CD4-positive, alpha-beta T cell treated with Interleukin-4 for 1 hour (primary cell): Measurements from ENCODE around the gene UMODL1.
"Not testable (repeated sequence)": the region's sequence is repeated elsewhere in the genome, so short reads cannot be mapped to it uniquely, and the experiment has no call there.

Experiments used
- DNase-seq, 2 donors: peaks; one replicate each; pipeline ENCODE4 v3.0.0-alpha.2; 2020 to 2022

The UMODL1 gene

DNA sequence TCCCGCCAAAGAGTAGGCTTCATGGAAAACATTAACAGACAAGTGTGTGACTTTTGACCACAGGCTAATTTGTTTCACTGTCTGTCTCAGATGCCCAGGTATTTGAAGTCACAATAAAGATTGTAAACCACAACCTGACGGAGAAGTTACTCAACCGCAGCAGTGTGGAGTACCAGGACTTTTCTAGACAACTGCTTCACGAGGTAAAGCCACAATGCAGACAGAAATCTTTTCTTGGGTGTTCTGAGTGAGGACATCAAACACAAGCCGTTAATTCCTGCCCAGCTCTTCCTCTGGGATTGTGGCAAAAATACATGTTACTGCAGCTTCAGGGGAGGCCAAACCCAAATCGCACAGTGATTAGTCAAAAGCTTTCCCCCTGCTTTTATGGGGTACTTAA is 31.0 kb downstream of the UMODL1 start:
- DNase-seq: no peak

DNA sequence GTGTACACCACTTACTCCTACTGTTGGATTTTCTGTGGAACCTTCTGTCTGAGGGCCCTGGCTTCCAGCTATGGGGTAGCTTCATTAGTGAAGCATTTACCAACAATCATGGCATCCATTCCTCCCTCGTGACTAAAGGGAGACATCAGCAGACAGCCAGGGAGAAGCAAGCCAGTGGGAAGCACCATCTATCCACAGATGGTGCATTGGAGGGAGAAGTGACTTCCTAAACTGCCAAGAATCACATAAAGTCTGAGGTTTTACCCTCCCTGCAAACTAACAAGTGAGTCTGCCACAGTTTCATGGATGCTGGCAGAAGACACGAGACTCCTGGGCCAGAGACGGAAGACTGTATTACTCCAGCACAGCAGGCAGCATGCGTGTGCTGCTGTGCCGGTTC is 31.4 kb downstream of the UMODL1 start:
- no peak for DNase-seq

DNA sequence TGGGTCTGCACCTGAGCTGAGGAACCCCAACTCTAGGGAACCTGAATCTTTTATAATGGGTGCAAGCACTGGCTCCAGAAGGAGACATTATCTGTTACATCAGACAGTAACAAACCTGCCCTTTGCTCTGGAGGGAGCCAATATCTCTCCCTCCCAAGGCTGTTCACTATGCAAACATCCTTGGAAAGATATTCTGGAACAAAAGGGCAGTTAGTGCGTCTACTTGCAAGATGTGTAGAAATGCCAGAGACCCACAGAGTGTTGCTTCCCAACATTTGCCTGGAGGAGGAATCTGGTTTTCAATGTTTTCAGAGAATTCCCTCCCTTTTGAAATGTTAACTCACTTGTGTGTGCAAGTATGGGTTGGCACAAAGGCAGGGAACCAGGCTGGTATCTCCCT is 31.9 kb downstream of the UMODL1 start:
- no peak for DNase-seq

DNA sequence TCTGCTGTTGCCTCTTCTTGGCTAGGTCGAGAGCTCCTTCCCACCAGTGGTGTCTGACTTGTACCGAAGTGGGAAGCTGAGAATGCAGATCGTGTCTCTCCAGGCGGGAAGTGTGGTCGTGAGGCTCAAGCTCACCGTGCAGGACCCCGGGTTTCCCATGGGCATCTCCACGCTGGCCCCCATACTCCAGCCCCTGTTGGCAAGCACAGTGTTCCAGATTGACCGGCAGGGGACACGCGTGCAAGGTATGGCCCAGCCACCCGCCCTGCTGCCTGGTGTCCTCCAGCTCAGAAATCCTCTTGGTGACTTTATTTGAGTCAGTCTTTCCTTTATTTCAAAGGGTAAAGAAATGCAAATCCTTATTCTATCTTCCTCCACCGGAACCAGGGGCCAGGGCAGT is 32.7 kb downstream of the UMODL1 start:
- DNase-seq: no peak

DNA sequence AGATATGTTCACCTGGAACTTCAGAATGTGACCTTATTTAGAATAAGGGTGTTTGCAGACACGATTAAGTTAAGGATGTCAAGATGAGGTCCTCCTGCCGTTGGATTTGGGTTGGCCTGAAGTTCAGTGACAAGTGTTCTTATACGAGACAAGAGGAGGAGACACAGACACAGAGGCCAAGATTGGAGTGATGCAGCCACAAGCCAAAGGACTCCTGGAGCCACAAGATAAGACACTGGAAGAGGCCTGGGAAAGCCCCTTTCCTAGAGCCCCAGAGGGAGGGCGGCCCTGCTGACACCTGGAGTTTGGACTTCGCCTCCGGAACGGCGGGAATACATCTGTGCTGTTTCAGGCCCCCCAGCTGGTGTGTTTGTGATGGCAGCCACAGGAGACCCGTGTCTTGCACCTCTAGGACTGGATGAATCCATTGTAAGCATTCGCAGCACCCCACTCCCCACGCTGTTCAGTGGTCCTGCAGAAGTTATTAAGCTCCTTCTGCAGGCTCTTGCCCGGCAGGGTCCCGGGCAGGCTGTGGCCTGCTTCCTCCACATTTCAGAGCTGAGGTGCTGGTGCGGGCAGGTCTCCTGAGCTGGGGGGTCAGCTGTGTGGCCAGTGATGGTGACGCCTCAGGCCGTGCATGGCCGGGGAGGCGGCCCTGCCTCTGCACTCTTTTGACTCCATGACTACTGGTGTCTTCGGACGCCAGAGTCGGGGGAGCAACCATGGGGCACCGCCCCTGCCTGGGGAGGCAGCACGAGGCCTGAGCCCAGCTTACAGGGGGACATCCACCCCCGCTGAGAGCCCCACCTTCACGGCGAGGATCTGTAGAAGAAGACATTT is 34.6 kb downstream of the UMODL1 start:
- DNase-seq: no peak

DNA sequence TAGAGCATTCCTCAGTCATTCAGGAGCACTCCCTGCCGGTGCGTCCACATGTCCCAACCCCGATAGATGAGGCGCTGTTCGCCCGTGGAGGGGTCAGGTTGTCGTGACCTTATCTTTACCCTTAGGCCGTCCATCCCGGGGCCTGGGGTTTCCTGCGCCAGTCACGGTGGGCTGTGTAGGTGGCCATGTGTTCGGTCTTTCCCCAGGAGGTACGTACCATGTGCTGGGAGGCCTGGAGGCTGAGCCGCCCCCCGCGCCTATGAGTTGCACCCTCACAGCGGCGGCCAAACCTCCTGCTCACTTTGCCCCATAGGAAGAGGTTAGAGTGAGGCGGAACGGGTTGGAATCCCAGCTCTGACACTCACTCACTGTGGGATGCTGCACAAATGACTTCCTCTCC is 35.3 kb downstream of the UMODL1 start:
- DNase-seq: no peak

DNA sequence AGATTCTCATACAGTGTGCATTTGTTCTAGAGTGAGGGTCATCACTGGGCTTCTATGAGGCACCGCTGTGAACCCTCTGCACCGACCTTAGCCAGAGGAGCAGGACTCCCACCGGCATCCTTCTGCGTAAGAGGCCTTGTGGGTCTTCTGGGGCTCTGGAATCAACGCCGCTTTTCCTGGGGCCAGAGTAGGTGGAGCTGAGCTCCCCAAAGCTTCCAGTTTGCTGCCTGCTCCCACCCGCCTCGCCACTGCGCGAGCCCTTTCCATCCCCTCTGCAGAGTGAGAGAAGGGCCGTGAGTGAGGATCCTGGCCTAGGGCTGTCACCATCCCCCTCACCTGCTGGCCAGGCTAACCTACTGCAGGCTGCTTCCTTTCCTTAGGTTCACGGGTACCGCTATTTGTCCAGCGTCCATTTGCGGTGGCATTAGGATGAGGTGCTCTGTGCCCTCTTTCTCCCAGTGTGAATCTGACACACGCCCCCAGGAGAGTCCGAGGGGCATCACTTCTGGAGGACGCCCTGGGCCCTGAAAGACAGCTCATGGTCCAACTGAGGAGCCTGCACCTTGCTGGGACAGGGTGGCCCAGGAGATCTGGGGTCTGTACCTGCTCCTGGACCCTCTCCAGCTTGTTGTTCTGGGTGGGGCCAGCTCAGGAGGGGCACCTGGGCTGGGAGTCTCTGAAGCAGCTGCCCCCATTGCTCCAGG is 36.2 kb downstream of the UMODL1 start:
- no peak for DNase-seq

DNA sequence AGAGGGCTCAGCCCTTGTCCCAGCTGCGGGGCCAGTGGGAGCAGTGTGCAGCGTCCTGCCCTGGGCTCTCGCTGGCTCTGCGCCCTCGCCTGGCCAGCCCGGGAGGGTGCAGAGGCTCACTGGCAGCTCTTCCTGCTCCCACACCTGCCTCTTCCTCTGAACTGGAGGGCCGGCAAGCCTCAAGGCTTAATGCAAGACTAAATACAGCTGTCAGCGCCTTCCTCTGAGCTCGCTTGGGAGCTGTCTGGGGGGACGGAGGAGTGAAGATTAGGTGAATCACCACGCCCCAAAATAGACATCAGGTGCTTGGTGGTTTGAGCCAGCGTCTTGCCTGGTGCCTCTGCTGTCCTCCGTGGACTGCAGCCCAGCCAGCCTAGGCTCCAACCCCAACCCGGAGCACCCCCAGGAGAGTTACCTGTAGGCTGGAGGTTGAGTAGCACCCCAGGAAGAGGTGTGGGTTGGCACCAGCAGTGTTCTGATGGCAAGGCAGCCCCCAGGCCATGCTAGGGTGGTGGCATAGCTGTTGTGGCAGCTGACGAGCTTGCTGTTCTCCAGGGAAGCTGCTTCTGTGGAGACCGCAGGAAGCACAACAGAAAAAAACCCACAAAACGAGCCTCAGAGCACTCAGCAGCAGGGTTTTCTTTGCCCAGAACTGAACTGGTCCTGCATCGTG is 36.9 kb downstream of the UMODL1 start:
- DNase-seq: peak; percentile 65 to 78

DNA sequence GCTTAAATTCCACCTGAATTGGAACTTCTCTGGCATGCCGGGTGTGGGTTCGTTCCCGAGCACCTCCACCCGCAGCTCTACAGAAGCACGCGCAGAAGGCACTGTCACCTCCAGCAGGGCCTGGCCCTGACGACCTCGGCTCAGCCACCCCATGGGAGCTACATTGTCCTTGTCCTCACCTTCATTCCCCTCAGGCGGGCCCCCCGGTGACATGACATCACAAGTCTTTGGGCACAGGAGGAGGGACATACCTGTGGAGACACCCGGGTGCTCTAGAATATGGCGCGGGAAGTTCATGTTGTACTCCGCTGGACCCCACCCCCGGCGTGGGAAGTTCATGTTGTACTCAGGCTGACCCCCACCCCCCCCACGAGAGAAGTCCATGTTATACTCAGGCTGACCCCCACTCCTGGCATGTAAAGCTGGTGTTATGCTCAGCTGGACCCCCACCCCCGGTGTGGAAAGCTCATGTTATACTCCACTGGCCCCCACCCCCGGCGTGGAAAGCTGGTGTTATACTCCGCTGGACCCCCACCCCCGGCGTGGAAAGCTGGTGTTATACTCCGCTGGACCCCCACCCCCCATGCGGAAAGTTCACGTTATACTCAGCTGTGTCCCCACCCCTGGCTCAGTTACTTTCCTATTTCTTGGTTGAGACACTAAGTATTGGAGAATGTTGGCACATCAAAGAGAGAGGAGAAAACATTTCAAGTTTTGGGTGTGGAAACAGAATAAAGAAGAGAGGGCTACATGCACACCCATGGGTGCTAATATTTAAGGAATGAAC is 37.6 kb downstream of the UMODL1 start:
- DNase-seq: no peak

DNA sequence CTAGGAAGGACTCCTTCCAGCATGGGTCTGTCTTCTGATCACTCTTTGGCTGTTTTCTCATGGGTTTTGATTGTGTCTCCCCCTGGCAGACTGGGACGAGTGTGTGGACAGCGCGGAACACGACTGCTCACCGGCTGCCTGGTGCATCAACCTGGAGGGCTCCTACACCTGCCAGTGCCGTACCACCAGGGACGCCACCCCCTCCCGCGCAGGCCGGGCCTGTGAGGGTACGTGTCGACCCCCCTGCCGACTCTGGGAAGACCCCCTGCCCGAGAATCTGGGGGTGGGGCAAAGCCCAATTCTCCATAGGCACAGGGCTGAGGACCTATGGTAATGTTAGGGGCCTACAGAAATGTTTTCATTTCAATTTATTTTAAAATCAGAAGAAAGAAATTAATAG is 38.4 kb downstream of the UMODL1 start:
- no peak for DNase-seq

DNA sequence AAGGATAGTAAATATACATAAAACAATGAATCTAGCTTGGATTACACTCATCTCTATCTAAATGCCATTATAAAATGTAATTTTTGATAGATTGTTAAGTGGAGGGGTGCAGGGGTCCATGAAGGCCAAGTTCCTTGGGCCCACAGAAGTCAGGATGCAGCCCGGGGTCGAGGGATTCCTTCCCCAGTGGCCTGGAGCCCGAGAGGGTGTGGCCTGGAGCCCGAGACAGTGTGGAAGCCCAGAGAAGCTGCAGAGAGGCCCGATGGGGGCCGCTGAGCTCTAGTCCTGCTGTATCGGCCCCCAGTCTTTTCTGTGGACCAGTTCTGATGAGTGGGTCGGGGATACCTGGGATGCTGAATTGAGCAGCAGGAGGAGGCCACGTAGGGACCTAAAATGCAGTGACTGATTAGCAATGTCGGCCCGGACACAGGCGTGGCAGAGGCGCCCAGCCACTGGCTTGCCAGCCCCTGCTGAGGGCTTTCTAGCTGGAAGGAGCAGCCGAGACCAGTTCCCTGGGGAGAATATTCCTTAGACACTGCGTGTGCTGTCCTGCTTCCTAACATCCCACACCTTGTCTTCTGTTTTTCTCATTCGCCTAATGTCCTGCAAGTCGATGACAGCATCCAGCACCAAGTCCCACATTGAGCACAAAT is 38.9 kb downstream of the UMODL1 start:
- no peak for DNase-seq

DNA sequence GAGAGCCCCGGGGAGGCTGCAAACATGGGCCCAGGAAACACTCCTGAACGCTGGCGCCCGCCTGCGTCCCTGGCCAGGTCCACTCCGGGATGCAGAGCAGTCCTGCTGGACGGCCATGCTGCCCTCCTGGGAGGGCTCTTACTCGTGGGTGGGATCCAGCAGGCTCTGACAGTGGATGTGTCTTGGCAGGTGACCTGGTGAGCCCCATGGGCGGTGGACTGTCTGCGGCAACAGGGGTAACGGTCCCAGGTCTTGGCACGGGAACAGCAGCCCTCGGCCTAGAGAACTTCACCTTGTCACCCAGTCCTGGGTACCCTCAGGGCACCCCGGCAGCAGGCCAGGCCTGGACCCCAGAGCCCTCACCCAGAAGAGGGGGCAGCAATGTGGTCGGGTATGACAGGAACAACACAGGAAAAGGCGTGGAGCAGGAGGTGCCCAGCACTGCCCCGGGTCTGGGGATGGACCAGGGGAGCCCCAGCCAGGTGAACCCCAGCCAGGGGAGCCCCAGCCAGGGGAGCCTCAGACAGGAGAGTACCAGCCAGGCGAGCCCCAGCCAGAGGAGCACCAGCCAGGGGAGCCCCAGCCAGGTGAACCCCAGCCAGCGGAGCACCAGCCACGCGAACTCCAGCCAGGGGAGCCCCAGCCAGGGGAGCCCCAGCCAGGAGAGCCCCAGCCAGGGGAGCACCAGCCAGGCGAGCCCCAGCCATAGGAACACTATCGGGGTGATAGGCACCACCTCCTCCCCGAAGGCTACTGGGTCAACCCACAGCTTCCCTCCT is 39.8 kb downstream of the UMODL1 start:
- no peak for DNase-seq

DNA sequence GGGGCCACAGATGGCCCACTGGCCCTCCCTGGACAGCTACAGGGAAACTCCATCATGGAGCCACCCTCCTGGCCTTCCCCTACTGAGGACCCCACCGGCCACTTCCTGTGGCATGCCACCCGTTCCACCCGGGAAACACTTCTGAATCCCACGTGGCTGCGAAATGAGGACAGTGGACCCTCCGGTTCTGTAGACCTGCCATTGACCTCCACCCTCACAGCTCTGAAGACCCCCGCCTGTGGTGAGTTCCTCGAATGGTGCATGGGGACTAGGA is 40.3 kb downstream of the UMODL1 start:
- DNase-seq: no peak

DNA sequence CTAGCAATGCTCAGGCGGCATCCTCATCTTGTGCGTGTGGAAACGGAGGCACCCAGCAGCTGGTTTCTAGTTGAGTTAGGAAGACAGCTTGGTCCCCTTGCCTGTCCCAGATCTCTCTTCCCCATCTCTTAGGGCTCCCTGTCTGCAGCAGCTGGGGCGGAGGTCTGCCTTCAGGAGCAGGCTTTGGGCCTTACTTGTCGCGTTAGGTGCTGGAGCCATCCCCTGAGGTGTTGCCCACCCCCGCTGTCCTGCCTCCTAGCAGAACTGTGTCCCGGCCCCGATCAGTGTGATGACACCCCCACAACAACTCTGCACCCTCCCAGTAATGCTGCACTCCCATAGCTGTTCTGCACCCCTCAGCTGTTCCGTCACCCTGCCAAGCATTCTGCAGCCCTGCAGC is 40.7 kb downstream of the UMODL1 start:
- no peak for DNase-seq

DNA sequence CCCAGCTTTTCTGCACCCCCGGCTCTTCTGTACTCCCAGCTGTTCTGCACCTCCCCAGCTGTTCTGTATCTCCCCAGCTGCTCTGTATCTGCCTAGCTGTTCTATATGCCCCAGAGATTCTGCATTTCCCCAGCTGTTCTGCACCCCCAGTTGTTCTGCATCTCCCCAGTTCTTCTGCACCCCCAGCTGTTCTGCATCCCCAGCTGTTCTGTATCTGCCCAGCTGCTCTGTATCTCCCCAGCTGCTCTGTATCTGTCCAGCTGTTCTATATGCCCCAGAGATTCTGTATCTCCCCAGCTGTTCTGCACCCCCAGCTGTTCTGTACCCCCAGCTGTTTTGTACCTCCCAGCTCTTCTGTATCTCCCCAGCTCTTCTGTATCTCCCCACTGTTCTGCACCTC is 41.1 kb downstream of the UMODL1 start:
- DNase-seq: no peak

DNA sequence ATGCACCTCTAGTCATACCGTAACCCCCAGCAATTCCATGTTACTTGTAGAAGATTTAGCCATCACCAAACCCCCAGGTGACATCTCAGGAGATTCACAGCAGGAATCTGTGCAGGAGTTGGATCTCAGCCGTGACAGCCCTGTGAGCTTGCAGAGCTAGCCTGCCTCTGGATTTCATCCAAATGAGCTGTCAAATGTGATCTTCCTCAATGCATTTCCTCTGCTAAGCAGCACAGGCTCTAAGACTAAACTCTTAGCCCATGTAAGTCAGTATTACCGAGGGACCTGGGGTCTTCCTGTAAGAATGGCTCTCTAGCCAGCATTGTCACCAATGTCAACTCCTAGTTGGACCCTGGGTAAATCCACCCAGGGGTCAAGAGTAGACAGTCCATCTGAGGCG is 41.7 kb downstream of the UMODL1 start:
- no peak for DNase-seq

DNA sequence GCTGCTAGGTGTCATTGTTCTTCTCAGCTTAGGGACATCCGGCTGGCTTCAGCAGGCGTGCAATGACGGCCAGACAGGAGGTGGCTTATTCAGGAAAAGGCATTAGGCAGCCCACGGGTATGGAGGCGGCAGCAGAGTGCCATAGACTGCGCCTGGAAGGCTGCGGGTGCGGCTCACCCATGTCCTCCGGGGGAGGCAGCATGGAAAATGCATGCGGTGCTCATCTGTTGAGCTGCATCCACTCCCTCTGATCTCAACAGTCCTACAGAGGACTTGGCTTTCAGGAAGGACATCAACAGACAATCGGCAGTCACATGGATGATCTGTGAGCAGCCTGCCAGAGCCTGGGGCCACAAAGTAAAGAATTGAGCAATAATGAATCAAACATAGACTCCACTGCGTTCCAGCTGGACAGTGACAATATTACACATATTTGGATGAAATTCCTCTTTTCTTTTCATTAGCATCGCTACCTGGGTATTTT is 42.9 kb downstream of the UMODL1 start:
- no peak for DNase-seq

DNA sequence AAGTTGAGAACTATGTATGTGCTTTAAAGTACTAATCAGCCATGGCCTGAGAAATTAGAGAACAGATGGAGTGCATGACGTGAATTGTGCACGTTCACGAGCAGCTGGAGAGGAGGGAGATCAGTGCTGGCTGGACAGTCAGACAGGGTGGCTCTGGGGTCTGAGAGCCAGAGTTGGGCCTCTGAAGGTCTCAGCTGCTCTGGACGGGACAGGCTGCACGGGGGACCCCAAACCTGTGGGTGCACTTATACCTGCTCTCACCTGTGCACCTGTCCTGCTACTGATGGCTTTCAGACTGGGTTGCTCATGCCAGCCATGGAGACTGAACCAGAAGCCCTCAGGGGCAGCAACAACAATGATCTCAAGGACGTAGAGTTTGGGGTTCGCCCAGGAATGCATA is 43.5 kb downstream of the UMODL1 start:
- no peak for DNase-seq

DNA sequence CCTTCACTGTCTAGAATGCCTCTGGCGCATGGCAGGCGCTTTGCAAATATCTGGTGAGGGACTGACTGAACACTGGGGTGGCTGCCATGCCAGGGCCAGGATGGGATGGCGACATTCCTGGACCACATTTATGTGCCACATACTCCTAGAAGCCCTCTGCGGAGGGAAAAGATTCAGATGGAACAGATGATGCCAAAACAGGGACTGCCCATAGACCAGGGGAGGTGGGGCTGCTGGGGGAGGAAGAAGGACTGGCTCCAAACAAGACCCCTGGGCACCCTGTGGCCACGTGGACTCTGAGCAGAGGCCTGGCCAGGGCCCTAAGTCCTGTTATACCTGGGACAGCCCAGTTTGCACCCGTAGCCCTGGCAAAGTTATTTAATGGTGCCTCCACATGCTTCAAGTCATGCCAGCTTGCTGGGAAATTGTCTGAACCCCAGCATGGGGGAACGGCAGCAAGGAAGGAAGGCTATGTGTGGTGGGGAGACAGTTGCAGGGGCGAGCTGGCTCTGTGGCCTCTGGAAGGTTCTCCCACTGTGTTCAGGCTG is 44.1 kb downstream of the UMODL1 start:
- no peak for DNase-seq

DNA sequence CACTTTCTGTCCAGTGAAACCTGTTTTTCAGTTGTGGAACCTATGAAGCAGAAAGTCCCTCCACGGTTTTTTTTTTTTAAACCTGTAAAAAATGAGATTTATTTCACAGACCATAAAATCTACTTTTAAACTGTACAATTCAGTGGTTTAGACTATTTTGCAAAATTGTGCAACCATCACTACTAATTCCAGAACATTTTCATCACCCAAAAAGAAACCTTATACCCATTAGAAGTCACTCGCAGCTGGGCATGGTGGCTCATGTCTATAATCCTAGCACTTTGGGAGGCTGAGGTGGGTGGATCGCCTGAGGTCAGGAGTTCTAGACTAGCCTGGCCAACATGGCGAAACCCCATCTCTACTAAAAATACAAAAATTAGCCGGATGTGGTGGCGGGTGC is 45.4 kb downstream of the UMODL1 start:
- not testable (repeated sequence) for DNase-seq

DNA sequence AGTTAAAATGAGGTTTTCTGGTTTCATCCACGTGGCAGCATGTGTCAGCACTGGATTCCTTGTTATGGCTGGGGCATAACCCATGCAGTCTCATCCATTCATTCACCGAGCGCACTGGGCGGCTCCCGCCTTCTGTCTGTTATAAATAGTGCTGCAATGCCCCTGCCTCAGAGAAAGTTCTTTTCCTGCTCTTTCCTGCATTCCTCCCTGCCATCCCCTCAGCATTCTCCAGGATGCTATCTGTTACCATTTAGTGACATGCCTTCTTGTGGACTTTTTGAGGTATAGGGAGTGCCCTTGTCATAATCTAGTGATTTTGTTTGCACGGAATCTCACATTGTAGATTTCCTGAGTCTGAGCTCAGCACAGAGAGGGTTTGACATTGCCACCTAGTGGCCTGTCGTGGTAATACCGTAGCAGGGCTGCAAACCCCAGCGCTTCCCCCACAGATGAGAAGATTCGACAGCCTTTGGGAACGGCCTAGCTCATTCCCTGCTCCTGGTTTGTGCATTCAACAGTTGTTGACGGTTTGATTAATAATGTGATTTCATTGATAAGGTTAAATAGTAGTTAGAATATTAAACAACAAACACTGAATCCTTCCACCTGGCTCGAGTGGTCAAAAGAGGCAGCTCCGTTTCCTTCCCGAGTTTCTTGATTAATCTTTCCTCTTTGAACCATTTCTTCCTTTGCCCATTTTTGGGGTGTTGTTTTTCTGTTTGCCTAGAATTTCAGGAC is 46.3 kb downstream of the UMODL1 start:
- DNase-seq: peak; percentile 69
